ENCODE results near the gene MYOF.
"Not testable (repeated sequence)": the region's sequence is repeated elsewhere in the genome, so short reads cannot be mapped to it uniquely, and the experiment has no call there.

Gene MYOF

DNA sequence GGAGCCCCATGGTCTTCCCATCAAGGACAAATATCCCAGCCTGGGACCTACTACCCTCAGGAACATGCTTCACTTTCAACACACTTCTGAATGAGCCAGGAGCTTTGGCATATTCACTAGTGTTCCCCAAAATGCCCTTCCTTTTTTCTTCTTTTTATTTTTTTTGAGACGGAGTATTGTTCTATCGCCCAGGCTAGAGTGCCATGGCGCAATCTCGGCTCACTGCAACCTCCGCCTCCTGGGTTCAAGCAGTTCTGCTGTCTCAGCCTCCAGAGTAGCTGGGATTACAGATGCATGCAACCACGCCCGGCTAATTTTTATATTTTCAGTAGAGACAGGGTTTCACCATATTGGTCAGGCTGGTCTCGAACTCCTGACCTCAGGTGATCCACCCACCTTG is 63.1 kb downstream of the MYOF start:
- DNase-seq = not testable (repeated sequence)

DNA sequence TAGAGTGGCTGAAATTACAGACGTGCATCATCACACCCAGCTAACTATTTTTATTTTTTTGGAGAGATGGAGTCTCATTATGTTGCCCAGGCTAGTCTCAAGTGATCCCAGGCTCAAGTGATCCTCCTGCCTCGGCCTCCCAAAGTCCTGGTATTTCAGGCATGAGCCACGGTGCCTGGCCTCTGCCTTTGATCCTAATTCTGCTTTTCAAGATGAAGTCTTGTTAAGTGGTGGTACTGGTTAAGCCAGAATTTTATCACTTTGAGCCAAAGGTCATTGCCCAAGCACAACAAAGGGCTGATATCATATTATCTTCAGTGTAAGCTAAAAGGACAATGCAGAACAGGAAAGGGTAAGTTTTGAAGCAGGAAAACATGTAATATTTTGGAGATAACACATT is 64.2 kb downstream of the MYOF start:
- DNase-seq = no peak

DNA sequence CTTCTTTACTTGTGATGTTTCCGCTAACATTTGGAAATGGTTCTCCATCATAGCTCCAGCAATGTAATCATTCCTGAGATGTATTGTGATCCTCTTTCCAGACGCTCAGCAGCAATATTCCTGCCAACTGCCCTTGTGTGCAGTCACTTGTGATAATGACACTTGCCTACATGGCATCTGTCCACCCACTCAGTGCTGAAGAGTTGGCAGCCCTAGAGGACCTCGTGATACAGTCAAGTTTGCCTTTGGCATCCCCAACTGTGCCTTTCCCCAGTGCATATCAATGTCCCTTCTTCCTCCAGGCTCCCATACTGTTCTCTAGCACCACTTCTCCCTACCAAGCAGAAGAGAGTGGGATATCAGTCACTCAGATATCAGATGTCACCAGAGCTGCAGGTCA is 64.9 kb downstream of the MYOF start:
- peak; percentile 28 for DNase-seq

DNA sequence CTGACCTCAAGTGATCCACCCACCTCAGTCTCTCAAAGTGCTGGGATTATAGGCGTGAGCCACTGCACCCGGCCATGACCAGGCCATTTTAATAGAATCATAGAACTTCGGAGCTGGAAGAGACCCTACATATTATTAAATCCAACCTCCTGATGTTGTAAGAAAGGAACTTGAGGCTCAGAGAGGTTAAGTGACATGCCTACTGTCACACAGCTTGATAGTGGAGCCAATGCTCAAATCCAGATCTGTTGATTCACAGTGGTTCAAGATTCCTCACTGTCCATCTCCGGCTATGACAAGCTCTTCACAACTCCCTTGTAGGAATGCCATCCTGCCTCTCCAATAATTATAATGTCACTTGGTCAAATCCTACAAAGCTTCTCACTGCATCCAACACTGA is 65.3 kb downstream of the MYOF start:
- DNase-seq = no peak

DNA sequence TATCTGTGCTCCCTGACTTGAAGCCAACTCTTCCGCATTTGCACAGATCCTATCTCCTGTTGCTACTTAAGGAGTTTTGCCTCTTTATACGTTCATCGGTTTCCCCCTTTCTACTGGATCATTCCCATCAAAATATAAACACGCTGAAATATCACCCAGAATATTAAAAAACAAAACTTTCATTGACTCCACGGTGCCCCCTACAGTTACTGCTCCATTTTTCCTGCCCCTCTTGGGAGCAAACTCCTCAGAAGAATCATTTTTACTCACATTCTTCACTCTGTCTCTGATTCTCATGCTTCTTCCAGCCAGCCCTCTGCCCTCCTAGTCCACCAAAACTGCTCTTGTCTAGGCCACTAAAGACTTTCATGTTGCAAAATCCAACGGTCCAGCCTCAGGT is 66.4 kb downstream of the MYOF start:
- no peak for DNase-seq

GRCh38 chr10:93413252-93413689 is 68.9 kb downstream of the MYOF start:
- no peak for DNase-seq

DNA sequence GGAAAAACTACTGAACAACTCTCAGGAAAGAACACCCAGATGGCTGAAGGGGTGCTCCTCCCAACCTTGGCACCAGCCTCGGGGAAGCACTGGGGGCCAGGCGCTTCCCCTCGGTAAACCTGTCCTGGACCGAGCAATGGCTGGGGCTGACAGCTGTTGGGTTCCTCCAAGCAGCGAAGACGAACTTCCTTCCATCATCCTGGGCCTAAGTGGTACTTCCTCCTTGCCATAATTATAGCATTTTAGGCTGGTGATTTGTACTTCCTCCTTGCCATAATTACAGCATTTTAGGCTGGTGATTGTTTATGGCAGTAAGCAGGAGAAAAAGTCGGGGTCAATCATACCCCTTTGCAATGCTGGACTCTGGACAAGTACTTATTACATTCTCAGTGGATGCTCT is 69.3 kb downstream of the MYOF start:
- no peak for DNase-seq

DNA sequence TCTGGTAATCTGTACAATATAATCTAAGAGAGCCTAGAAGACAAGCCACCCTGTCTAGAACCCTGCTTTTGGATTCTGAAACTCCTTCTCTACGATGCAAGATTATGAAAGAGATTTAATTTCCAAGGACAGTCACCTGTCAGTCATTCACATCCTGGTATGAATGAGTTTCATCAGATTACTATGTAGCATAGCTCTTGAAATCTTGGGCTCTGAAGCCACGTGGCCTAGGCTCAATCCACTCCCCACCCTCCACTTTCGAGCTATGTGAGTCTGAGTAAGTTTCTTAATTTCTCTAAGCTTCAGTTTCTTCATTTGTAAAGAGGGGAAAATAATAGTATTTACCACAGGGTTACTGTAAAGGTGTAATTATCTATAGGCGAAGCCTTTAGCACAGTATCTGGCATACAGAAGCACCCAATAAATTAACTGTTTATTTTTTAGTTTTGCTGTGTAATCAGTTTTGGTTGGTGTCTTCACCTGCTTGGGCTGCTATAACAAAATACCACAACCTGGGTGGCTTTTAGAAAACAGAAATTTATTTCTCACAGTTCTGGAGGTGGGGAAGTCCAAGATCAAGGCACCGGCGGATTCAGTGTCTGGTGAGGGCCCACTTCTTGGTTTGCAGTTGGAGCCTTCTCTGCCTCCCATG is 71.3 kb downstream of the MYOF start:
- DNase-seq = no peak

DNA sequence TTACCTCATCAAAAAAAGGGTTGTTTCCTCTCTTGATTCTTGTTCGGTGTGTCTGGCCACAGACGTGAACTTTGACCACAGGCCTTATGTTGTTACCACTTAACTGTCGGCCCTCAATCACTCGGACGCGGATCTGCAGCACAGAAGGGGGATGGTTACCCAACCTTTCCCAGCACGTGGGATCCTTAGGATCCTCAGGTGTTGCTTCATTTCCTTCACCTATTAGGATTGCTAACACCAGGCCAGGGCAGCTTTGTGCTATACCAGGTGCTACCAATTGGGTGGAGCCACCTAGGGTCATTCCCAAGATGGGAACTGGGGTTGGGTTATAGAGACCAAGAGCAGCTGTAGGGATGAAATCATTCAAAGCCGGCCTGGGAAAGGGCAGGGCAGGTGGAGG is 73.4 kb downstream of the MYOF start:
- no peak for DNase-seq

DNA sequence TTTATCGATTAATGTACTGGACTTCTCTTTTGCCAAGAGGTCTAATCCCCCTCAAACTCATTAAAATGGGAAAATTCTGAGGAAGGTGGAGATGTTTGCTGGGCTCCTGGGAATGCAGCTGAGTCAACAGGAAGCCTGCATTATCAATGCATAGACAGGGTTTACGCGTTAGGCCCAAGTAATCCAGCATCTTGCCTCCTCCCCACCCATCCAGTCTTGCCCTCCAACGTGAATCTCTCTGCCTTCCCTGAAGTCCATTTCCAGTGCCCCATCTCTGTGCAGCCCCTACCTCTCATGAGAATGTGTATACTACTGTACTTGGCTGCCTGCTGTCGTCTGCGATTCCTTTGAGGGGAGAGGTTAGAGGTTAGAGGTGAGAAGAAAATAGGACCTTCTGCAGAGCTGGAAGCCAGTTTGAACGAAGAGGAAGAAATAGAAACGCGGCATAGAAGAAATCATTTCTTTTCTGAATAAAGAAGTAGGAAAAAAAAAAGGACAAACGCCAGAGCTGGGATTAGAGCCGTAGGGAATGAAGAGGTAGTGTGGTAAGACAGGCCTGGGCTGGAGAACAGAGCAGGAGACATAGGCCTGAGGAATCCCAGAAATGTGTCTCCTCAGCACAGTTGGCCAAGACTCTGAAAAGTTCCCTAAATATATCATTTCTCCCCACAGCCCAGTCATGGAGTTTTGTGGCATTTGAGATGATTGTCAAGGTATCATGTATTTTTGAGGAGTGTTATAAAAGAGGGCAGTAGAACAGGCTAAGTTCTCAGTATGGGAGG is 75.6 kb downstream of the MYOF start:
- no peak for DNase-seq

- no peak for DNase-seq
These were observed 78.1 kb downstream of the MYOF start for GRCh38 chr10:93404048-93404354.

GRCh38 chr10:93403152-93404047 is 78.7 kb downstream of the MYOF start:
- DNase-seq = no peak

GRCh38 chr10:93402192-93402591 is 79.9 kb downstream of the MYOF start:
- DNase-seq = no peak

GRCh38 chr10:93398528-93398927 is 83.6 kb downstream of the MYOF start:
- DNase-seq = no peak

- DNase-seq = no peak
These were observed 85.1 kb downstream of the MYOF start for GRCh38 chr10:93397020-93397419.

DNA sequence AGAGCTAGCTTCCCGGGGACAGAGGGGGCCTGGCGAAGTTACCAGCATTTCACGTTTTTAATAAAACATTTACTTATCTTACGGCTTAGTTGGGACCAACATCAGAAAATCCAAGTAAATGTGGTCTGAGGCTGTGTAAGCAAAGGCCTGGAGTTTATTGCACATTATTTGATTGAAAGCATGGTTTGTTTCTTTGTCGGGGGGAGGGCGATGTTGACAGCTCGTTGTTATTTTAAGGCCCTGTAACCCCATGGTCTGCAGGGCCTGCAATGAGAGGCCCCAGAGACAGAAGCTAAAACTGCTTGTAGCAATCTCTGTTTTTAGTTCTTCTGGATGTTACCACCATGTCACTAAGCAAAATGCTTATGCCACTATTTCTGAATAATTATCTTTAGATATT is 88.9 kb downstream of the MYOF start:
- DNase-seq = no peak

DNA sequence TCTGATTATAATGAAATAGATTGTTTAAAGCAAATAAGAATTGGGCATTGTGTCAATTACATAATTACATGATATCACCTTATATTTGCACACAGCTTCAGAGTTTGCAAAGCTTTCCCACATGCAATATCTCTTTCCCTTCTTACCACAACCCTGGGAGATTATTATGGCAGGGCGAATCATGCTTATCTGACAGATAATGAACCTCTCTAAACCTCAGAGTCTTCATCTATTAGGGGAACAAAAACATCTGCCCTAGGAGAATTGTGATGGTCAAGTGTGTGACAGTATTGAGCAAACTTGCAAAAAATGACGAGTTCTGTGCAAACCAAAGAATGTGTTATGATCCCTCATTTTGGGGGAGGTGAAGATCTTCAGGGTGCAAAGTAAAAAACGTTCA is 90.0 kb downstream of the MYOF start:
- no peak for DNase-seq

GRCh38 chr10:93390306-93391090 is 91.6 kb downstream of the MYOF start:
- no peak for DNase-seq

DNA sequence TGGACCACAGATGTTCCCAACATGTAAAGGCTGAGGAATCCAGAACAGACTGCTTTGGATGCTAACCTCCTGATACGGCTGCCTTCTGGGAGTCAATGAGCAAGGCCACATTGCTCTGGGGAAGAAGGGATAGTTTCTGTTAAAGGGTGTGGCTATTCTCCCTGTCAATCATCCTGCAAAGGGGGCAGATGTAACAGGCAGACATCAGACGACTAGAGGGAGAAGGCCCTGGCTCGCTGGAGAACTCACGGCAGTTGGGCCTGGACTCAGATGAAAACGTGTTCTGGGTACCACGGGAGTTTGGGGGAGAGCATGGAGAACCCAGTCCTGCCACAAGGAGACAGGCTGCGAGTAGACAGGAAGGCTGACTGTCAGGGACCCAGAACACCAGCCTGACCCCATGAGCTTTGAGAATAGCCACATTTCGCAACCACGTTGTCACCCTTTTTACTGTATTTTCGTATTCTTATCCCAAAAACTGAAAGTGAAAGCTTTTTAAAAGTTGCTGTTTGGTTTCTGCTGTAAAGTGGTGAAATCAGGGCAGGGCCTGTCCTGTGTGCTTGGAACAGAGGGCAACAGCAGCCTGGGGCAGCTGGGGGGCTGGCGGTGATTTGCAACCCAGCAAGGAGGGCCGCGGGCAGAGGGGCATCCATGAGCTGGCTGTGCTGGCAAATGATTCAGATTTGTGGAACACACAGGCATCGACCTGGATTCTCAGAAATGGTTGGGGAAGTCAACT is 95.3 kb downstream of the MYOF start:
- no peak for DNase-seq

DNA sequence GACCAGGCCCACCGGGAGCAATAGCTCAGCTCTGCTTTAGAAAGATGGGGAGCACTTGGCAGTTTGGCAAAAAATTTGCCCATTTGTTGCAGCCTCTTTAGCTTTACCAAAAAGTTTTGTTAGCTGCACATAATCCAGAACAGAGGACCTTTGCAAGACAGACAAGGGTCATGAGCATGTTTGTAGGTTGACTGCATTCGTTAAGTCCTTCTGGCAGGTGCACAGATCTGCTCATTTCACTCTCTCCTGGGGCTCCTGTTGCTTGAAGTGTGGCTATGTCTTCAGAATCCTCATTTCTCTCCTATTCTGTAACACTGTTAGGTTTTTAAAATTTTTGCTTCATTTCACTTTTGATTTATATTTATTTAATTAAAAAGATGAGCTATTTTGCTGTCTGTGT is 96.8 kb downstream of the MYOF start:
- no peak for DNase-seq

DNA sequence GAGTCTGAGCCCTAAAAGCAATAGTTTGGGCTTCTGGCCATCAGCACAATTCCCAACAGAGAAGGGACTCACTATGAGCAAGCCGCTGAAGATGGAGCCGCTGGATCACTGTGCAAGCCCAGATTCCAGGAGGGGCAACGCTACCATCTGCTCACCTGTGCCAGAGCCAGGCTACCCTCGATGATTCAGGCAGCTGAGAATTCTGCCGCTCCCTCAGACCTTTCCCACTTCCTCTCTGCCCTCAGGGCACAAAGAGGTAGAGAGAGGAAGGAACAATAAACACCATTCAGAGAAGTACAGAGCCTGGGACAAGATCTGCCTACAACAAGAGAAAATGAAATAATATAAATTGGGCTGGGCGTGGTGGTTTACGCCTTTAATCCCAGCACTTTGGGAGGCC is 98.1 kb downstream of the MYOF start:
- DNase-seq = no peak

DNA sequence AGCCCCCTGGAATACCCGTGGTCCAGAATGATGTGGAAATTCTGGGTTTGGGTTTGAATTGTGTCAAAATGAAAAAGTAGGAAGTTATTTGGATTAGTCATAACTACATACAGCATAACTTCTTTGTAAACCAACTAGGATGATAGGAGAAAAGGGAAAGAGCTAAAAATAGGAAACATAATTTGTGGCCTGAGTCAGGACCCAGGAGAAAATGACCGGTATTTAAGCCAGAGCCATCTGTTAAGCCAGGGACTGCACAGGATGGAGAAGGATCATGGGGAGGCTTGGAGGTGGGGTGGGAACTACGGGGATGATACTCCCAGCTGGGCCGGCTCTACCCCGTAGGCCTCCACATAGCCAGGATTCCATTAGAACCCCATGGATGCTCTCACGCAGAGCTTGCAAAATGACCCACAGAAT is 98.6 kb downstream of the MYOF start:
- DNase-seq = no peak

Measured in NCI-H345 (cell line).